HepG2 (cell line): ENCODE measurements around the gene ATP5F1E. TPM values are rescaled to one million over a fixed set of nuclear protein-coding genes. Genes with fewer than 3 reads are reported as not detected.

Source experiments
- BCL6 ChIP-seq: IDR thresholded peaks from 2 replicates; pipeline ENCODE4 v1.6.1; 2016; ENCODE audit warnings: missing genetic modification reagents, missing compliant biosample characterization
- CBX5 ChIP-seq: sonication (generic); formaldehyde crosslinking; IDR thresholded peaks from 2 replicates; pipeline ENCODE4 v1.4.0; 2020; ENCODE audit warnings: missing genetic modification reagents, borderline replicate concordance
- CC2D1A ChIP-seq: sonication (generic); formaldehyde crosslinking; IDR thresholded peaks from 2 replicates; pipeline ENCODE4 v1.8.1; 2023; ENCODE audit warnings: mild to moderate bottlenecking, missing genetic modification reagents
- FOSL1 ChIP-seq: sonication (generic); formaldehyde crosslinking; IDR thresholded peaks from 2 replicates; pipeline ENCODE4 v1.9.0; 2021; ENCODE audit warnings: missing genetic modification reagents, borderline replicate concordance
- FOXP1 ChIP-seq, 2 experiments: fragments of 450-650 bp in 1 of 2; IDR thresholded peaks; 2 replicates each; pipeline ENCODE4 v1.6.1; 2017 to 2018; ENCODE audit warnings: antibody characterized with exemption in 1 of 2
- GMEB1 ChIP-seq: sonication (generic); formaldehyde crosslinking; IDR thresholded peaks from 2 replicates; pipeline ENCODE4 v1.5.1; 2020; ENCODE audit warnings: missing genetic modification reagents, mild to moderate bottlenecking, borderline replicate concordance
- HIC2 ChIP-seq: sonication (generic); formaldehyde crosslinking; IDR thresholded peaks from 2 replicates; pipeline ENCODE4 v1.9.0; 2022; ENCODE audit warnings: low read depth, missing genetic modification reagents
- JUND ChIP-seq: sonication (generic); formaldehyde crosslinking; IDR thresholded peaks from 2 replicates; pipeline ENCODE4 v1.8.0; 2022; ENCODE audit warnings: mild to moderate bottlenecking, missing genetic modification reagents
- KDM4B ChIP-seq: sonication (generic); formaldehyde crosslinking; IDR thresholded peaks from 2 replicates; pipeline ENCODE4 v1.4.0; 2020; ENCODE audit warnings: missing genetic modification reagents
- KLF13 ChIP-seq: sonication (generic); formaldehyde crosslinking; IDR thresholded peaks from 2 replicates; pipeline ENCODE4 v1.4.0; 2020; ENCODE audit warnings: mild to moderate bottlenecking, missing genetic modification reagents
- NFIB ChIP-seq: sonication (generic); formaldehyde crosslinking; IDR thresholded peaks from 2 replicates; pipeline ENCODE4 v1.9.0; 2021; ENCODE audit warnings: missing genetic modification reagents, mild to moderate bottlenecking, borderline replicate concordance
- NPAS2 ChIP-seq: sonication (generic); formaldehyde crosslinking; IDR thresholded peaks from 2 replicates; pipeline ENCODE4 v1.8.0; 2022; ENCODE audit warnings: mild to moderate bottlenecking, missing genetic modification reagents, borderline replicate concordance
- PCBP2 ChIP-seq: fragments of 200-400 bp; formaldehyde crosslinking; optimal IDR thresholded peaks from 2 replicates; pipeline ENCODE3; 2018; ENCODE audit warnings: low read length, low read depth; ENCODE audit not compliant: poor library complexity, severe bottlenecking
- POLR2AphosphoS5 ChIP-seq: IDR thresholded peaks from 2 replicates; pipeline ENCODE4 v1.6.1; 2012; ENCODE audit warnings: low read depth, low read length
- SETDB1 ChIP-seq: sonication (generic); formaldehyde crosslinking; IDR thresholded peaks from 2 replicates; pipeline ENCODE4 v1.5.1; 2020; ENCODE audit warnings: missing genetic modification reagents, mild to moderate bottlenecking, borderline replicate concordance
- SIX4 ChIP-seq: sonication (generic); formaldehyde crosslinking; IDR thresholded peaks from 2 replicates; pipeline ENCODE4 v1.4.0; 2020; ENCODE audit warnings: missing genetic modification reagents
- SMAD9 ChIP-seq: sonication (generic); formaldehyde crosslinking; IDR thresholded peaks from 2 replicates; pipeline ENCODE4 v1.5.1; 2020; ENCODE audit warnings: mild to moderate bottlenecking, missing genetic modification reagents
- SNRNP70 ChIP-seq: fragments of 200-400 bp; formaldehyde crosslinking; IDR thresholded peaks from 2 replicates; pipeline ENCODE4 v1.6.1; 2017; ENCODE audit warnings: mild to moderate bottlenecking, low read depth, low read length, moderate library complexity
- SPEN ChIP-seq: sonication (generic); formaldehyde crosslinking; IDR thresholded peaks from 2 replicates; pipeline ENCODE4 v1.5.1; 2020; ENCODE audit warnings: low read depth, mild to moderate bottlenecking, missing genetic modification reagents
- THAP7 ChIP-seq: sonication (generic); formaldehyde crosslinking; IDR thresholded peaks from 2 replicates; pipeline ENCODE4 v1.8.1; 2023; ENCODE audit warnings: mild to moderate bottlenecking, missing genetic modification reagents
- ZFYVE20 ChIP-seq: sonication (generic); formaldehyde crosslinking; IDR thresholded peaks from 2 replicates; pipeline ENCODE4 v1.8.0; 2023; ENCODE audit warnings: low read depth, mild to moderate bottlenecking, moderate library complexity, missing genetic modification reagents, borderline replicate concordance
- ZNF280D ChIP-seq: sonication (generic); formaldehyde crosslinking; IDR thresholded peaks from 2 replicates; pipeline ENCODE4 v1.5.1; 2020; ENCODE audit warnings: mild to moderate bottlenecking, missing genetic modification reagents
- ZNF496 ChIP-seq: sonication (generic); formaldehyde crosslinking; IDR thresholded peaks from 2 replicates; pipeline ENCODE4 v1.8.1; 2023; ENCODE audit warnings: mild to moderate bottlenecking, moderate library complexity, missing genetic modification reagents; ENCODE audit not compliant: insufficient replicate concordance
- polyA plus RNA-seq, 8 experiments: library from polyadenylated mRNA; depleted of rRNA in 3 of 8; stranded (reverse) in 7 of 8; unstranded in 1 of 8; fragments of >200 nt; fragmentation: Illumina TruSeq in 4 of 8; extraction: Trizol in 4 of 8; gene quantifications; 2 replicates each; pipeline versions ENCODE4 v1.2.1 to v1.2.3, GENCODE V29; 2011 to 2016; ENCODE audit warnings: low read depth in 4 of 8, missing spikeins in 1 of 8, mixed read lengths in 1 of 8; ENCODE audit not compliant: insufficient read depth in 1 of 8
- total RNA-seq, 5 experiments: library from RNA; depleted of rRNA; stranded (reverse); fragments of >200 nt; fragmentation: Illumina TruSeq; extraction: Trizol; gene quantifications; 2 replicates each; pipeline ENCODE4 v1.2.3, GENCODE V29; 2016; ENCODE audit warnings: low read depth in 1 of 5

The ATP5F1E gene
- total and polyA plus RNA-seq, 2 of the 13 experiments (the other 11 are each of a cell fraction or from before 2014, with no cell fraction given) = 121 to 134 TPM

- TF ChIP-seq THAP7 (CRISPR knock-in tag) (no peak), SPEN (CRISPR knock-in tag) (no peak; the same call in 1 of the 2 replicates), GMEB1 (0 out of 2 replicates have a peak, but pooled peaks have one; percentile 27), ZNF280D (CRISPR knock-in tag) (0 out of 2 replicates have a peak, but pooled peaks have one; percentile 47), SNRNP70 (no peak), ZFYVE20 (no peak), POLR2AphosphoS5 (no peak), FOSL1 (CRISPR knock-in tag) (no peak), SIX4 (CRISPR knock-in tag) (no peak), CBX5 (no peak), KDM4B (CRISPR knock-in tag) (no peak), KLF13 (CRISPR knock-in tag) (no peak), JUND (CRISPR knock-in tag) (no peak), SMAD9 (CRISPR knock-in tag) (no peak), FOXP1 (IDR thresholded peaks at IDR 0.05) (no peak), FOXP1 (CRISPR knock-in tag; IDR thresholded peaks at IDR 0.05) (peak; percentile 27; the same call in 1 of the 2 replicates), PCBP2 (no peak), BCL6 (no peak), NFIB (CRISPR knock-in tag) (no peak), CC2D1A (no peak), ZNF496 (CRISPR knock-in tag) (no peak), SETDB1 (CRISPR knock-in tag) (no peak), HIC2 (CRISPR knock-in tag) (peak; percentile 82), NPAS2 (no peak)
These were observed 27.2 kb downstream of the ATP5F1E start (continued) for GRCh38 chr20:59004763-59005522.
